Epithelial cell of esophagus (primary cell): Measurements from ENCODE around the gene RASSF10.
"Not testable (repeated sequence)": the region's sequence is repeated elsewhere in the genome, so short reads cannot be mapped to it uniquely, and the experiment has no call there.

Experiments used
- DNase-seq: peaks from one replicate; pipeline ENCODE4 v3.0.0; 2010; ENCODE audit warnings: low read depth
- H3K4me3 ChIP-seq: 2 replicates; pipeline ENCODE4 v1.5.1; 2011; ENCODE audit warnings: mild to moderate bottlenecking, low read length, control low read depth
- CTCF ChIP-seq: IDR thresholded peaks from 2 replicates; pipeline ENCODE4 v1.5.1; 2011; ENCODE audit warnings: low read depth, mild to moderate bottlenecking, low read length, control low read depth, inconsistent platforms; ENCODE audit not compliant: insufficient read depth; ENCODE audit errors: missing control alignments

Gene RASSF10

DNA sequence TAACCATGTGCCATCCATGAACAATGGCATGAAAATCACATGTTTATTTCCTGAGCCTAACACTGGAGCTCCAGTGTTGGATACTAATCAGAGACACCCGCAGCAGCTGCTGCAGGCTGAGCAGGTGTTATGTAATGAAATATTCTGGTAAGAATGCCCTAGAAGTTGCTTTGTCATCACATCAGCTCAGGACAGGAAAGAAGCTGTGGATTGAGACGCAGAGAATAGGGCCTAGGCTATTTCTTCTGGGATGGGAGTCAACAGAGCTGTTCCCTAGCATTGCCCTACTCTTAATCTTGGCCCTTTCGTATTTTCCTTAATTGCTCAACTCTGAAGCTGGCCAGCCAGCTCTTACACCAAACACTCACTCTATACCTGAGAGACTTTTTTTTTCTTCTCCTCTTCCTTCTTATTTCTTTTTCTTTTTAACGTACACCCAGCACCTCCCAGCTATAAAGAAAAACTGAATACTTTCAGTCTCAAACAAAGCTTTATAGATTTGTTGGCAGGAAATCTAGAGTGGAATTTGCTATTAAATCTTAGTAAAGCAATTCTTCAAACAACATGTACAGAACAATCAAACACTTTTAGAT lies 31.9 kb downstream of the RASSF10 start:
- DNase-seq = peak; percentile 42
- H3K4me3 ChIP-seq = no peak overlapping the region
- TF ChIP-seq CTCF = no peak

- DNase-seq = no peak
- no peak for TF ChIP-seq CTCF
- no peak overlapping the region for H3K4me3 ChIP-seq
These were observed 33.8 kb downstream of the RASSF10 start for GRCh38 chr11:13042873-13043342.

- TF ChIP-seq CTCF = no peak
- no peak overlapping the region for H3K4me3 ChIP-seq
- no peak for DNase-seq
These were observed 35.0 kb downstream of the RASSF10 start for GRCh38 chr11:13043912-13044628.

GRCh38 chr11:13045089-13045488 lies 36.0 kb downstream of the RASSF10 start:
- DNase-seq, H3K4me3 ChIP-seq: not testable (repeated sequence)

- no peak for TF ChIP-seq CTCF
- DNase-seq = no peak
- H3K4me3 ChIP-seq = no peak overlapping the region
These were observed 36.6 kb downstream of the RASSF10 start for GRCh38 chr11:13045734-13046133.

GRCh38 chr11:13046637-13047570 lies 37.8 kb downstream of the RASSF10 start:
- no peak overlapping the region for H3K4me3 ChIP-seq
- DNase-seq = no peak
- no peak for TF ChIP-seq CTCF

GRCh38 chr11:13047884-13048283 lies 38.8 kb downstream of the RASSF10 start:
- no peak for TF ChIP-seq CTCF
- DNase-seq = no peak
- no peak overlapping the region for H3K4me3 ChIP-seq
